GM18868 (cell line): ENCODE data around the gene PARVA.
"Not testable (repeated sequence)": the region's sequence is repeated elsewhere in the genome, so short reads cannot be mapped to it uniquely, and the experiment has no call there.

ENCODE experiments used
- ATAC-seq: cut with Tn5 transposase; IDR thresholded peaks from one replicate; pipeline ENCODE4 v1.9.1; 2021; ENCODE audit warnings: mild to moderate bottlenecking, moderate library complexity; ENCODE audit not compliant: unreplicated experiment

PARVA gene

DNA sequence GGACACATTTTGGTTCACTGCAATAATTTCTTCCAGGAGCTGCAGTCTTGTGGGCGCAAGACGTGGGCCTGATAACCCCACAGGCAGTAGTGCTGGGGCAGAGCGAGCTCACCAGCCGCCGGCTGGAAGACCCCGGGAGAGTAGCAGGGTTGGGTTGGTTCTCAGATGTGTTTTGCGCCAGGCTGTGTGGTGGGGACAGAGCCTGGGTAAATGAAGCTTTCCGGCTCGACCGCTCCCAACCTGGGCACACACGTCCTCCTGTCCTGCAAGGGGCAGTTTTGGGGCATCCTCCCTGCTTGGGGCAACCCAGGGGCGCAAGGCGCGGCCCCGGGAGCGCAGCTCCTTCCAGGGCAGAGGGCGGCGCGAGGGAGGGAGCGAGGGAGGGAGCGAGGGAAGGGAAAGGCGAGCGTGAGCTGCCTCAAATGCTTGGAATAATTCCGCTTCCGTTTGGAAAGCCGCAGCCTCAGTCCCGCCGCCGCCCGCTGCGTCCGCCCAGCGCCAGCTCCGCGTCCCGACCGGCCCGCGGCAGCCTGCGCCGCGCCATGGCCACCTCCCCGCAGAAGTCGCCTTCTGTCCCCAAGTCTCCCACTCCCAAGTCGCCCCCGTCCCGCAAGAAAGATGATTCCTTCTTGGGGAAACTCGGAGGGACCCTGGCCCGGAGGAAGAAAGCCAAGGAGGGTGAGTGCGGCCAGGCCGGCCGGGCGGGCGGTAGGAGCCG, at the start of gene PARVA:
PARVA (plus strand) TSS at position 466 of the 718 bp plus-strand sequence; CDS start at position 543, 77 bp downstream.
- ATAC-seq = no peak

GRCh38 chr11:12329169-12329568, 48.2 kb upstream of the PARVA start:
- ATAC-seq = no peak

DNA sequence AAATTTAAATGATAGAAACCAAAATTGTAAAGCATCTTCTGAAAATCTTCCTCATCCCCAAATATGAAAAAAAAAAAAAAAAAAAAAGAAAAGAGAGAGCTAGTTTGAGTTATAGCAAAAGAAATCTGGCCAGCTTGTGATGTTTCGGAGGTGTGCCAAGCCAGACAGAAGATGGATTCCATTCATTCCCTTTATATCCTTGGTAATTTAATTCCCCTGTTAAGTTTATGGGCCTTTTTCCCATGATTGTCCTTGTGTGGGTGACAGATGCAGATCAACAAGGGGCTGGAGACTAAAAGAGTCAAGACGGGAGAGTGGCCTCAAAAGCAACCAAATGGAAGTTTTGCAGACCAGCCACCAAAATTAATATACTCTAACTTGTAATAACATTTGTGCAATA, 47.6 kb upstream of the PARVA start:
- no peak for ATAC-seq

GRCh38 chr11:12330485-12331231, 46.7 kb upstream of the PARVA start:
- no peak for ATAC-seq

- ATAC-seq = no peak
Measured at GRCh38 chr11:12331239-12331874, 46.0 kb upstream of the PARVA start.

DNA sequence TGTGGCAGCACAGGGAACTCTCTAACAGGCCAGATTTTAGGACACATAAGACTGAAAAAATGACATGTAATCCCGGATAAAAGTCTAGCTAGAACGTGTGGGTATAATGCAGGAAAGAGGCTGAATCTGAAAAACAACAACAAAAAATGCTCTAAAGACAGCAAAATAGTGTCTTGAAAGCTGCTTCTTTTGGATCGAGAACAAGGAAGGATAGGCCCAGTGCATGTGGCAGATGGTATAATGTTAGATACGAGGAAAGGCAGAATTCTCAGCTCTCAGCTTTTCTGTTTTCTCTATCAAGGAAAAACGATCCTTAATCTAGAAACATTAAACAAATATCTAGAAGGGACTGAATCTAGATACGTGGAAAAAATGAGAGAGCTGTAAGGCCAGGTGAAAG, 33.8 kb upstream of the PARVA start:
- ATAC-seq = no peak

DNA sequence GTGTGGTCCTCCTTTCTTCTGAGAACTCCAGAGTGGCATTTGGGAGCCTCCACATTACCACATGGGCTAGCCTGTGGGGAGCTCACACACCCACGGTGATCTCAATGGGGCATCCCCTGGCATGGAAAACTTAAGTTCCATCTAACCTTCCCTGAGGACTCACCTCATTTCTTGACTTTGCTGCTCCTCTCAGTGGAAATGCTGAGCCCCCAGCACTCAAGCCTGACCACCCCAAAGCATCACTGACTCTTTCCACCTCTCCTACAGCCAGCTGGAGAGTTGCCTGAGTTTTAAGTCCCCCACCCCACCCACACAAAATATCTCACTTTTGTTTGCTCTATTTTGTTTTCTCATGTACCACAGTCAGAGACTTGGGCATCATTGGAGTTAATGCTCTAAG, 23.8 kb upstream of the PARVA start:
- ATAC-seq = no peak

DNA sequence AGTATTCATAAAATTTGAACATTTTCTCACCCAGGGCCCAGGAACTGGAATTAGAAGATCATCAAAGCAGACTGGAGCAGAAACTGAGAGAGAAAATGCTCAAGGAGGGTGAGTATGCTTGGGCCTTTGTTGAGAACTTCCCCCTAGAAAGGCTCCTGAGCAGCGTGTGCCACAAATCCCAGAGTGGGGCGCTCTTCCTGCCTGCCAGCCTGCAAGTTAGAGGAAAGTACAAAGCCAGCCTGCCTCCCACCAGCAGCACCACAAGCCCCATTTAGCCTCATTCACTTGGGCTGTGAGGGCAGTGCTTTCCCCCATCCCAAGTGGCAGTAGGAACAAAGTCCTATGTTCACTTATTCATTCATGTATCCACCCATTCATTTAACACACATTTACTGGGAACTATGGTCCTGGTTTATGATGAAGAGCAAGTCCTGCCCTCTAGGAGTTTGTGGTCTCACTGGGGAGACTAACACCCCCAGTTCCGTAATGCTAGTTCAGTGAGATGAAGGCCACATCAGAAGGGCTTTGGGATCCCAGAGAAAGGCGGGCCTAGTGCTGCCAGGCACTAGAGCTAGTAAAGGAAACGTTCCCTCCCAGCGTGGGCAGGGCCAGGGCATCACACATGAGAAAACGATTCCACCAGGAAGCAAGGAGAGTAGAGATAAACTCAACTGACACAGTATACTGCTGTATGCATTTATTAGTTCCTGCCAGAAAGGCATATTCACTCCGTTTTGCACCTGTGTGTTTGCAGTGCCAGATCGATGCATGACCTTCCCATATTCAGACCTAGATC, 22.4 kb upstream of the PARVA start:
- ATAC-seq = no peak

- no peak for ATAC-seq
Measured at GRCh38 chr11:12356944-12357655, 20.3 kb upstream of the PARVA start.

- not testable (repeated sequence) for ATAC-seq
Measured at GRCh38 chr11:12357697-12358096, 19.7 kb upstream of the PARVA start.

GRCh38 chr11:12358302-12359188, 18.8 kb upstream of the PARVA start:
- no peak for ATAC-seq

DNA sequence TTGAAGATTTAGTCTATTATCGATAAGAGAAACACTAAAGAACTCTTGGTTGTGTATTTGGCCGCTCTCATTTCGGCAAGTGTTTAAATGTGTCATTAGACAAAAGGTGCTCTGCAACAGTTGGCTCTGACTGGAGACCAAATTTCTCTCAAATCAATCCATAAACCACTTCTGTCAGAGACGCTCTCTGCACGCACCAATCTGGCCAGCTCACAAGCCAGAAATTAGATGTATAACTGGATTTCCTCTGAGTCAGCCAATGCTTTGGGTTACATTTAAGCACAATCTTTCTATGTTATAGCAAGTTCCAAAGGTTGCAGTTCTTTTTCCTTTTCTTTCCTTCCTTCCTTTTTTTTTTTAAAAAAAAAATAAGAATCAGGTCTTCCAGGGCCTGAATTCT, 17.6 kb upstream of the PARVA start:
- ATAC-seq = no peak

DNA sequence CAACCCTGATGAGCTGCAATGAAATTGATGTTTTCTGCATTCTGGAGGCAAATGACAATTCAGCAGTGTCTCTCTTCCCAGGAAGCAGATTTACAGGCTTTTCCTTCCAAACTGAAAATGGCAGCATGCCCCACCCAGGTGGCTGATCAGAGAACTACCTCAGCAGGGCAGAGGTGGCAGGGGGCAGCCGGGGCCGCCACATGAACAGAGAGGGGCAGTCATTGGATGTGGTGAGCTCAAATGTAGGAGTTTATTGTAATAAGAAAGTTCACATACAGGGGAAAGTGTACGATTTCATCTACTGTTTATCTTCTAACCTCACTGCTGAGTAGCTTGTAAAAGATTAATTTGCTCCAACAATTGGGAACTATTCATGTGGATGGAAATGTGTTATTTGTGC, 15.7 kb upstream of the PARVA start:
- ATAC-seq = no peak

DNA sequence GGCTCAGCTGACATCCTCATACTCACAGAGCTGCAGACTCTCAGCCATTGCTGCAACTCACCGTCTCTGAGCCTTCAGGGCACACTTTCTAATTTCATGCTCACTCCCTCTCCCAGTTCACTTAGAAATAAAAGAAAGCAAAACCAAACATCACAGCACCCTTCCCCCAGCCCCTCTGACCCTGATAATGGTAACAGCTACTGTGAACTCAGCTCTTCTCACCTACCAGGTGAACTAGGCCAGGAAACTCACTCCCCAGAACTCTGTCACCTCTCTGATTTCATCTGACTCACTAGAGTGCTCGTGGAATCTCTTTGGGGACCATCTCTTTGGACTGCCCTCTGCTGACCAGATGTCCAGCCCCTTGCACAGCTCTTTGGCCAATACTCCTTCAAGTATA, 14.5 kb upstream of the PARVA start:
- ATAC-seq = no peak

- ATAC-seq = no peak
Measured at GRCh38 chr11:12363373-12363772, 14.0 kb upstream of the PARVA start.

DNA sequence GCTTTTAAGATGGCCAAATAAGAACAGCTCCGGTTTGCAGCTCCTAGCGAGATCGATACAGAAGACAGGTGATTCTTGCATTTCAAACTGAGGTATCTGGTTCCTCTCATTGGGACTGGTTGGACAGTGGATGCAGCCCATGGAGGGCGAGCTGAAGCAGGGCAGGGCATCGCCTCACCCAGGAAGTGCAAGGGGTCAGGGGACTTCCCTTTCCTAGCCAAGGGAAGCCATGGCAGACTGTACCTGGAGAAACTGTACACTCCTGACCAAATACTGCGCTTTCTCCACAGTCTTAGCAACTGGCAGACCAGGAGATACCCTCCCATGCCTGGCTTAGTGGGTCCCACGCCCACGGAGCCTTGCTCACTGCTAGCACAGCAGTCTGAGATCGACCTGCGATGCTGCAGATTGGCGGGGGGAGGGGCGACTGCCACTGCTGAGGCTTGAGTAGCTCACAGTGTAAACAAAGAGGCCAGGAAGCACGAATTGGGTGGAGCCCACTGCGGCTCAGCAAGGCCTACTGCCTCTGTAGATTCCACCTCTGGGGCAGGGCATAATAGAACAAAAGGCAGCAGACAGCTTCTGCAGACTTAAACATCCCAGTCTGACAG, 11.3 kb upstream of the PARVA start:
- ATAC-seq = not testable (repeated sequence)

DNA sequence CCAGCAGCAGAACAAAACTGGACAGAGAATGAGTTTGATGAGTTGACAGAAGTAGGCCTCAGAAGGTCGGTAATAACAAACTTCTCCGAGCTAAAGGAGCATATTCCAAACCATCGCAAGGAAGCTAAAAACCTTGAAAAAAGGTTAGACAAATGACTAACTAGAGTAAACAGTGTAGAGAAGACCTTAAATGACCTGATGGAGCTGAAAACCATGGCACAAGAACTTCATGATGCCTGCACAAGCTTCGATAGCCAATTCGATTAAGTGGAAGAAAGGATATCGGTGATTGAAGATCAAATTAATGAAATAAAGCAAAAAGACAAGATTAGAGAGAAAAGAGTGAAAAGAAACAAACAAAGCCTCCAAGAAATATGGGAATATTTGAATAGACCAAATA, 10.3 kb upstream of the PARVA start:
- ATAC-seq = not testable (repeated sequence)

DNA sequence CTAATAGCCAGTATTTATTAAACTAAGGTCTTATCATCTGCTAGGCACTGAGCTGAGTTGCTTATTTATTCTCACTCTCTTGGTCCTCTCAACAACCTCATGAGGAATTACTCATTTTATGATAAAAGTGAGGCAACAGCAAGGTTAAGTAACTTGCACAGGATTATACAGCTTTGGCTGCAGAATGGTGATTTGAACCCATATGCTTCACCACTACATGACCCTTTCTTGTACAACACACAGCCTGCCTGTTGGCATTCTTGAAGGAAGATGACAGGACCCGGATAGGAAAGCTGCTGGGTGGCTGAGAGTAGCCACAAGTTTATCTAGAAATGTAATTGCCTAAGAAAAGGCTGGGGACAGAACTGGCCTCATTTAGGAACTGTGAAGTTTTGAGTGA, 5.3 kb upstream of the PARVA start:
- ATAC-seq = no peak

DNA sequence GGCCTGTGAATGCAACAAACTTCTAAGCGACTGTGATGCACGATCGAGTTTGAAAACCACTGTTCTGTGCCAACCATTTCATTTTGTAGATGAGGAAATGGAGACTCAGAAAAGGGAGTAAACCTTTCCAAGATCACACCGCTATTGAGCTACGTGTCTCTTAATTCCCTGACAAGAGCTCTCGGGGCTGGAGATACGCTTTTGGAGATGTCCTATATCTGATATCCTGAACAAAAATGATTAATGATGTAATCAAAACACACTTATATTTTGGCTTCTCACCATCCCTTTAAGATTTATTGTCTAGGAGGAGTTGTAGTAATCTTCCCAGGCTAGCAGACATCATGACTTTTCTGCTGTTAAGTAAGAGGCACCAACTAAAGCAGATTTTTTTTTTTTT, 1.7 kb upstream of the PARVA start:
- ATAC-seq = no peak
